ENCODE measurements around the gene CNTNAP2. TPM values are rescaled to one million over a fixed set of nuclear protein-coding genes. Genes with fewer than 3 reads are reported as not detected.

The CNTNAP2 gene
- polyA plus RNA-seq, 2 donors = 0.41 to 0.48 TPM

DNA sequence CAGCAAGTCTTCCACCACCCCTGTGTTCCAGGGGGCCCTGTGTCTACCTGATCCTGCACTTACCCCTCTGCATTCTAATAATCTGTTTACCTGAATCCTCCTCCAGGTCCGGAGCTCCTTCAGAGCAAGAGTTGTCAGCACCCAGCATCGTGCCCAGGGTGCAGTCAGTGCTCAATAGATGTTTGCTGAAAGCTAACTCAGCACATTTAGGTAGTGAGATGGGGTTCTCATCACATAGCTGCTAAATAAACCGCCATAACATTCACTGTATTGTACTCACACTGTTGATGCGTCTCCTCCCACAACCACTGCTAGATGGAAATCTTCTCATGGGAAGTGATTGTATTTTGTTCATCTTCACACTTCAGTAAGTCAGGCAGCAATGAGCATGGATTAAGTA lies 2097.5 kb downstream of the CNTNAP2 start:
- Histone ChIP-seq H3K4me1 (ENCODE audit: control insufficient read depth in 2 of 2, insufficient read depth in 2 of 2, low read length in 1 of 2) (no peaks in the 10 kb centered on the region), H3K4me3 (ENCODE audit: low read depth in 1 of 2, low read length in 2 of 2) (no peak overlapping the region), H3K36me3 (ENCODE audit: control insufficient read depth in 2 of 2, insufficient read depth in 2 of 2, low read length in 1 of 2) (no peaks in the 10 kb centered on the region), H3K27ac (ENCODE audit: low read depth in 2 of 2, low read length in 1 of 2) (no peak overlapping the region), H3K9me3 (ENCODE audit: control insufficient read depth in 2 of 2, insufficient read depth in 1 of 2, low read depth in 1 of 2, low read length in 1 of 2) (no peaks in the 10 kb centered on the region), H3K27me3 (ENCODE audit: control insufficient read depth in 1 of 2, insufficient read depth in 2 of 2, low read length in 2 of 2) (no peaks in the 10 kb centered on the region)
- 80 to 85% methylated on average over 4 of the region's 4 CpGs for WGBS, 2 donors

DNA sequence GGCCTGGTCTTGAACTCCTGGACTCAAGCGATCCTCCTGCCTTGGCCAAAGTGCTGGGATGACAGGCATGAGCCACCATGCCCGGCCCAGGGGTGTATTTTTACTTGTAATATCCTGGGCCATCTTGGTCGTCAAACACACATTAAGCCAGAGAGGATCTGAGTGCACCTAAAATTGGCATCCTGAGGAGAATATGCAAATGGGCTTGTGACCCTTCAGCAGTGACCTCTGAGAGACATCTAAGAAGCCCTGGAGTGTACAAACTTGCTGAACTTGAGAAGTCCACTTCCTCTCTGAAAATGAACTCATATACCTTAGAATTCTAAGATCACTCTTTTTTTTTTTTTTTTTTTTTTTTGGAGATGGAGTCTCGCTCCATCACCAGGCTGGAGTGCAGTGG lies 2102.0 kb downstream of the CNTNAP2 start:
- Histone ChIP-seq H3K27me3 (ENCODE audit: control insufficient read depth in 1 of 2, insufficient read depth in 2 of 2, low read length in 2 of 2) (no peaks in the 10 kb centered on the region), H3K36me3 (ENCODE audit: control insufficient read depth in 2 of 2, insufficient read depth in 2 of 2, low read length in 1 of 2) (no peaks in the 10 kb centered on the region), H3K4me1 (ENCODE audit: control insufficient read depth in 2 of 2, insufficient read depth in 2 of 2, low read length in 1 of 2) (no peaks in the 10 kb centered on the region), H3K4me3 (ENCODE audit: low read depth in 1 of 2, low read length in 2 of 2) (no peak overlapping the region), H3K9me3 (ENCODE audit: control insufficient read depth in 2 of 2, insufficient read depth in 1 of 2, low read depth in 1 of 2, low read length in 1 of 2) (no peaks in the 10 kb centered on the region), H3K27ac (ENCODE audit: low read depth in 2 of 2, low read length in 1 of 2) (no peak overlapping the region)
- 80 to 89% methylated on average over 4 of the region's 4 CpGs for WGBS, 2 donors

DNA sequence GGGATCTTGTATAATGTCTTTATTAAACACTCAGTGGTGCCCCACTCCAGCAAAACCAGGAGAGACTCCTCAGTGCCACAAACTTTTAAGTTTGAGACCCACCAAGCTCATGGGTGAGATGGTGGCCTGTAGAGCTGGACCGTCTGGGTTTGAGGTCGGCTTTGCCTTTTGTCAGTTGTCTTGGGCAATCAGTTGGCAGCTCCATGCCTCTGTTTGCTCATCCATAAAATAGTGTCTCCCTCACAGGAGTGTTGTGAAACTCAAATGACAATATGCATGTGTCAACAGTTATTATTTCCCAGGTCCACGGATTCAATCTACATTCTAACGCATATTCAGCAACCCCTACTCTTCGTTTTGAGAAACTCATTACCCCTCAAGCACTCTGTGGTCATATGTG lies 2106.1 kb downstream of the CNTNAP2 start:
- Histone ChIP-seq H3K4me3 (ENCODE audit: low read depth in 1 of 2, low read length in 2 of 2) (no peak overlapping the region), H3K4me1 (ENCODE audit: control insufficient read depth in 2 of 2, insufficient read depth in 2 of 2, low read length in 1 of 2) (no peaks in the 10 kb centered on the region), H3K9me3 (ENCODE audit: control insufficient read depth in 2 of 2, insufficient read depth in 1 of 2, low read depth in 1 of 2, low read length in 1 of 2) (no peaks in the 10 kb centered on the region), H3K27ac (ENCODE audit: low read depth in 2 of 2, low read length in 1 of 2) (no peak overlapping the region), H3K36me3 (ENCODE audit: control insufficient read depth in 2 of 2, insufficient read depth in 2 of 2, low read length in 1 of 2) (no peaks in the 10 kb centered on the region), H3K27me3 (ENCODE audit: control insufficient read depth in 1 of 2, insufficient read depth in 2 of 2, low read length in 2 of 2) (no peaks in the 10 kb centered on the region)
- 59% methylated on average over 5 of the region's 5 CpGs for WGBS, 2 donors

DNA sequence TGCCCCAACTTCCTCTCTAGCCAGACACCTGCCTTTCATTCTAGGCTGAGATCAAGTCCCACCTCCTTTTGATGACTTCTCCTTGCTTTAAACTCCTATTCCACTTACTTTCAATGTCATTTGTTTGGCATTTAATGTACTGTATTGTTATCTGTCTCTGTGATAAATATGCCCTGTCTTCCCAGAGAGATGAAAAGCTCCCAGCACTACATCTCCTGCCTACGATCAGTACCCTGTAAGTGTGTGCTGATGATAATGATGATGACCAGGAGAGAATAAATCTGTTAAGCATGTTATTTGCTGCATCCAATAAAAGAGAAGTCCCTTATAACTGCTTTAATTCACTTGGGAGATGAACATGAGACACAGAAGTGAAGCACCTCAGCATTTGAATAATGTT lies 2106.6 kb downstream of the CNTNAP2 start:
- H3K36me3 ChIP-seq (ENCODE audit: control insufficient read depth in 2 of 2, insufficient read depth in 2 of 2, low read length in 1 of 2) = no peaks in the 10 kb centered on the region
- no peaks in the 10 kb centered on the region for H3K27me3 ChIP-seq (ENCODE audit: control insufficient read depth in 1 of 2, insufficient read depth in 2 of 2, low read length in 2 of 2)
- H3K27ac ChIP-seq (ENCODE audit: low read depth in 2 of 2, low read length in 1 of 2) = no peak overlapping the region
- H3K4me3 ChIP-seq (ENCODE audit: low read depth in 1 of 2, low read length in 2 of 2) = no peak overlapping the region
- 67 to 73% methylated on average over 1 of the region's 1 CpG for WGBS, 2 donors
- H3K4me1 ChIP-seq (ENCODE audit: control insufficient read depth in 2 of 2, insufficient read depth in 2 of 2, low read length in 1 of 2) = no peaks in the 10 kb centered on the region
- H3K9me3 ChIP-seq (ENCODE audit: control insufficient read depth in 2 of 2, insufficient read depth in 1 of 2, low read depth in 1 of 2, low read length in 1 of 2) = no peaks in the 10 kb centered on the region

DNA sequence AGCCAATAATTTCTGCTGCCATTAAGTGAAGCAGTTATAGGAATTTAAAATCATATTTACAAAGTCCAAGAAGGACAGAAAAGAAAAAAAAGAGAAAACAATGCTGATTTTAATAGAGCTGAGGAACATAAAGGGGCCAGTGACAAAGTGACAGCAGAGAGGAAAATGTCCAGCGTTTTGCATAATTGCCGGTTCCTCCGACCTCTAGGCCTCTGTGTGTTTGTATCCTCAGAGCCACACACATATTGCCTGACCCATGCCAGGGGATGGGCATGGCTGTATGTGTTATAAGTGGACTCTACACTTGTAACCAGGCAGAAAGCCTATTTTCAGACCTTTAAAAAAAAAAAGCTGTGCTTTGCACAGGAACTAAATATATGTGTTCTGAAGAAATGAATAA lies 2107.1 kb downstream of the CNTNAP2 start:
- Histone ChIP-seq H3K4me3 (ENCODE audit: low read depth in 1 of 2, low read length in 2 of 2) (no peak overlapping the region), H3K27ac (ENCODE audit: low read depth in 2 of 2, low read length in 1 of 2) (no peak overlapping the region), H3K4me1 (ENCODE audit: control insufficient read depth in 2 of 2, insufficient read depth in 2 of 2, low read length in 1 of 2) (no peaks in the 10 kb centered on the region), H3K27me3 (ENCODE audit: control insufficient read depth in 1 of 2, insufficient read depth in 2 of 2, low read length in 2 of 2) (no peaks in the 10 kb centered on the region), H3K36me3 (ENCODE audit: control insufficient read depth in 2 of 2, insufficient read depth in 2 of 2, low read length in 1 of 2) (no peaks in the 10 kb centered on the region), H3K9me3 (ENCODE audit: control insufficient read depth in 2 of 2, insufficient read depth in 1 of 2, low read depth in 1 of 2, low read length in 1 of 2) (no peaks in the 10 kb centered on the region)
- 74 to 88% methylated on average over 3 of the region's 3 CpGs for WGBS, 2 donors

DNA sequence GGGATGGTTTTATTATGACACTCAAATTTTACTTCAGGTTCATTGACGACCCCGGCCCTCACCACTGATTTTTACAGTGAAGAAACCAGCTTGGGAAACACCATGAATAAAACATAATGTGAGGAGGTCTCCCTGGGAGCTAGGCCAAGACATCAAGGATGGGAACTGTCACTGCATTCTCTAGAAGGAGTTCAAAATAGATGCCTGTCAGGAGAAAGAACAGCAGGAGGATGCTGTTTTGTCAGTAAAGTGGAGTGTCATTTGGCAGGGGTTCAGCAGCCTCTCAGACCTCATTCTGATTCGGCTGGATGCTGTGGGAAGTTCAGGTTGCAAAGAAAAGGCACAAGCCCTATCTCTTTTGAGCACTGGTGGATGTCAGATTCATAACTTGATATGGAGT lies 2113.7 kb downstream of the CNTNAP2 start:
- H3K36me3 ChIP-seq (ENCODE audit: control insufficient read depth in 2 of 2, insufficient read depth in 2 of 2, low read length in 1 of 2) = no peaks in the 10 kb centered on the region
- no peak overlapping the region for H3K4me3 ChIP-seq (ENCODE audit: low read depth in 1 of 2, low read length in 2 of 2)
- H3K27ac ChIP-seq (ENCODE audit: low read depth in 2 of 2, low read length in 1 of 2) = no peak overlapping the region
- H3K4me1 ChIP-seq (ENCODE audit: control insufficient read depth in 2 of 2, insufficient read depth in 2 of 2, low read length in 1 of 2) = no peaks in the 10 kb centered on the region
- WGBS, 2 donors = 71 to 76% methylated on average over 3 of the region's 3 CpGs
- H3K9me3 ChIP-seq (ENCODE audit: control insufficient read depth in 2 of 2, insufficient read depth in 1 of 2, low read depth in 1 of 2, low read length in 1 of 2) = no peaks in the 10 kb centered on the region
- no peaks in the 10 kb centered on the region for H3K27me3 ChIP-seq (ENCODE audit: control insufficient read depth in 1 of 2, insufficient read depth in 2 of 2, low read length in 2 of 2)

DNA sequence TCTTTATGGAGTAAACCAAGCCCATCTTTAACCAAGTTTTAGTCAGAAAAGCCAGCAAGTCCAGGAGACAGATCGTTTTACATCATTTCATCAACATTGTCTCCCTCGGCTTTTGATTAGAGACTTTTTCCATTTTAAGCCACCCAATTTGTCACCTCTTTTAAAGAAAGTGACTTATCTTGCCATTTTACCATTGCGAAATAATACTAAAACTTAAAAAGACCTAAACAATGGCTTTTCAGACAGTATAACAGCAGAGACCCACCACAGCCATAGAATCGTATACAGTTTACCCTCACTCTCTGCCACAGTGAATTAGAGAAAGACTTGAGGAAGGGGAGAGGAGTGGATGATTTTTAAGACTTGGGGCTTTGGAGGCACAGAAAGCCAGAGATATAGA lies 2114.3 kb downstream of the CNTNAP2 start:
- 84 to 88% methylated on average over 4 of the region's 4 CpGs for WGBS, 2 donors
- Histone ChIP-seq H3K9me3 (ENCODE audit: control insufficient read depth in 2 of 2, insufficient read depth in 1 of 2, low read depth in 1 of 2, low read length in 1 of 2) (no peaks in the 10 kb centered on the region), H3K36me3 (ENCODE audit: control insufficient read depth in 2 of 2, insufficient read depth in 2 of 2, low read length in 1 of 2) (no peaks in the 10 kb centered on the region), H3K4me1 (ENCODE audit: control insufficient read depth in 2 of 2, insufficient read depth in 2 of 2, low read length in 1 of 2) (no peaks in the 10 kb centered on the region), H3K27me3 (ENCODE audit: control insufficient read depth in 1 of 2, insufficient read depth in 2 of 2, low read length in 2 of 2) (no peaks in the 10 kb centered on the region), H3K27ac (ENCODE audit: low read depth in 2 of 2, low read length in 1 of 2) (no peak overlapping the region), H3K4me3 (ENCODE audit: low read depth in 1 of 2, low read length in 2 of 2) (no peak overlapping the region)

DNA sequence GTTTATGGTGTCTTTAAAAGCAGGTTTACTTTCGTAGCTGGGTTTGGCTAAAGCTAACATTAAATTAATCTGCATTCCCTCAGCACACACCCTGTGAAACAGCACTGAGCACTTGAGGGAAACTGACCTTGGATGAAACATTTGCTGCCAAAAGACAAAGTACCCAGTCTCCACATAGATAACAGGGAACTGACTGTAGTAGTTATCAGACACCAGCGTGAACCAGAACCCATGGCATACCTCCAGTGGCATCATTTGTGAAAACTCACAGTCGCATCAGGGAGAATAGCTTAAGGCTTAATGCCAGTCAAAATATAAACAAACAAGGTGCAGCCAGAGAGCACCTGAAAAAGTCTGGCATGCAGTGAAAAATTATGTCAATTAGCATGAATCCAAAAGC lies 2116.2 kb downstream of the CNTNAP2 start:
- 58 to 68% methylated on average over 3 of the region's 3 CpGs for WGBS, 2 donors
- Histone ChIP-seq H3K4me3 (ENCODE audit: low read depth in 1 of 2, low read length in 2 of 2) (no peak overlapping the region), H3K4me1 (ENCODE audit: control insufficient read depth in 2 of 2, insufficient read depth in 2 of 2, low read length in 1 of 2) (no peaks in the 10 kb centered on the region), H3K27me3 (ENCODE audit: control insufficient read depth in 1 of 2, insufficient read depth in 2 of 2, low read length in 2 of 2) (no peaks in the 10 kb centered on the region), H3K36me3 (ENCODE audit: control insufficient read depth in 2 of 2, insufficient read depth in 2 of 2, low read length in 1 of 2) (no peaks in the 10 kb centered on the region), H3K27ac (ENCODE audit: low read depth in 2 of 2, low read length in 1 of 2) (no peak overlapping the region), H3K9me3 (ENCODE audit: control insufficient read depth in 2 of 2, insufficient read depth in 1 of 2, low read depth in 1 of 2, low read length in 1 of 2) (no peaks in the 10 kb centered on the region)

DNA sequence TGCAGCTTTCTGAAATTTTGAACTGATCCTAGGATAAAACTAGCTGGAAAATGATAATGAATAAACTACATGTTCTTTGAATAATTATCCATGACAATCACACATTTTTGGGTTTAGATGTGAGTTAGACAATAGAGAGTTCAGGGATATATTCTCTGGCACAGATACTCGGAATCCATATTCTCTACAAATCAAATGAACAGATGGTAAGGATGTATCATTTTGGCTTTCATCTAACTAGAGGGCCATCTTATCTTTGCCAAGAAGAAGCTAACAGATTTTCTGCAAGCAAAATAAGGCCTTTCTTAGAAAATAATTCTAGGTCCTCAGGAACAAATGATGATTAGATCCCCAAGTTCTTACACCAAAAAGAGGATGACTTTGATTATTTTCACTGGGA lies 2118.1 kb downstream of the CNTNAP2 start:
- H3K9me3 ChIP-seq (ENCODE audit: control insufficient read depth in 2 of 2, insufficient read depth in 1 of 2, low read depth in 1 of 2, low read length in 1 of 2) = no peaks in the 10 kb centered on the region
- H3K27me3 ChIP-seq (ENCODE audit: control insufficient read depth in 1 of 2, insufficient read depth in 2 of 2, low read length in 2 of 2) = no peaks in the 10 kb centered on the region
- no peak overlapping the region for H3K27ac ChIP-seq (ENCODE audit: low read depth in 2 of 2, low read length in 1 of 2)
- no peaks in the 10 kb centered on the region for H3K4me1 ChIP-seq (ENCODE audit: control insufficient read depth in 2 of 2, insufficient read depth in 2 of 2, low read length in 1 of 2)
- no peaks in the 10 kb centered on the region for H3K36me3 ChIP-seq (ENCODE audit: control insufficient read depth in 2 of 2, insufficient read depth in 2 of 2, low read length in 1 of 2)
- no peak overlapping the region for H3K4me3 ChIP-seq (ENCODE audit: low read depth in 1 of 2, low read length in 2 of 2)
- 64 to 77% methylated on average over 1 of the region's 1 CpG for WGBS, 2 donors

DNA sequence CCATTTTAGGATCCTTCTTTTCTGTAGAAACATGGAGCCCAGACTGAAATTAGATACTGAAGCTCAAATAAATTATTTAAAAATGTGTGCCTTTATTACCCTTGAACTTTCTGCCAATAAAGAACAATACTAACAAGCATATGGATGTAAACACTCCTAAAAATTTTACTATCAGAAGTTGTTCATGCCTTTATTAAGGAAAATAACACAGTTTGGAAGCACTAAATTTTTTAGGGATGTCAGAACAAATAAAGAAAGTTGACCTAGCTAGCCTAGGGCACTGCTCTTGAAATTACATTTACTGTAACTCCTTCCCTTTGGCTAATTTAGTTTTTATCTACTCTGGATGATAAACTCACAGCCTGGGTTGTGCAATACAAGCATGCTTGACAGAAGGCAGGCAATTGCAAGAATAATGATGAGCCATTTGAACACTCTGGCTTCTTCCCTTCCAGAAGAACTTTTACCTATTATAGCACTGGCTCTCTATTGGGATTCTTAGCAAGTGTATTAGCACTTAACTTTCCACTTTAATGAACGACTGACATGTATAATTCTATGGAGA lies 2122.2 kb downstream of the CNTNAP2 start:
- H3K27me3 ChIP-seq (ENCODE audit: control insufficient read depth in 1 of 2, insufficient read depth in 2 of 2, low read length in 2 of 2) = no peaks in the 10 kb centered on the region
- no peaks in the 10 kb centered on the region for H3K4me1 ChIP-seq (ENCODE audit: control insufficient read depth in 2 of 2, insufficient read depth in 2 of 2, low read length in 1 of 2)
- H3K9me3 ChIP-seq (ENCODE audit: control insufficient read depth in 2 of 2, insufficient read depth in 1 of 2, low read depth in 1 of 2, low read length in 1 of 2) = no peaks in the 10 kb centered on the region
- H3K36me3 ChIP-seq (ENCODE audit: control insufficient read depth in 2 of 2, insufficient read depth in 2 of 2, low read length in 1 of 2) = no peaks in the 10 kb centered on the region
- H3K4me3 ChIP-seq (ENCODE audit: low read depth in 1 of 2, low read length in 2 of 2) = no peak overlapping the region
- 81 to 82% methylated on average over 1 of the region's 1 CpG for WGBS, 2 donors
- H3K27ac ChIP-seq (ENCODE audit: low read depth in 2 of 2, low read length in 1 of 2) = no peak overlapping the region
